HepG2 (cell line): ENCODE results near the gene TAF1C. TPM values are rescaled to one million over a fixed set of nuclear protein-coding genes. Genes with fewer than 3 reads are reported as not detected.
A peak's percentile ranks its signal among the peaks of the same experiment; 100 is the strongest.

ENCODE experiments used
- CCAR2 ChIP-seq: fragments of 200-400 bp; formaldehyde crosslinking; optimal IDR thresholded peaks from 2 replicates; pipeline ENCODE3; 2018; ENCODE audit warnings: low read depth, mild to moderate bottlenecking, low read length, moderate library complexity
- DNMT3B ChIP-seq: conservative IDR thresholded peaks from 2 replicates; pipeline ENCODE4 v1.6.1; 2016; ENCODE audit warnings: missing biosample characterization, control low read depth
- GPN1 ChIP-seq: sonication (generic); formaldehyde crosslinking; IDR thresholded peaks from 2 replicates; pipeline ENCODE4 v1.5.1; 2020; ENCODE audit warnings: missing genetic modification reagents, borderline replicate concordance
- KLF15 ChIP-seq: sonication (generic); formaldehyde crosslinking; IDR thresholded peaks from 2 replicates; pipeline ENCODE4 v1.8.1; 2023; ENCODE audit warnings: borderline replicate concordance, mild to moderate bottlenecking, inconsistent platforms, missing genetic modification reagents, mixed read lengths
- MIER3 ChIP-seq: IDR thresholded peaks from 2 replicates; pipeline ENCODE4 v1.6.1; 2016; ENCODE audit warnings: missing compliant biosample characterization, borderline replicate concordance
- MYNN ChIP-seq: sonication (generic); formaldehyde crosslinking; IDR thresholded peaks from 2 replicates; pipeline ENCODE4 v1.4.0; 2020; ENCODE audit warnings: mild to moderate bottlenecking, low read depth, missing genetic modification reagents
- NAIF1 ChIP-seq: sonication (generic); formaldehyde crosslinking; IDR thresholded peaks from 2 replicates; pipeline ENCODE4 v1.5.0; 2020; ENCODE audit warnings: mild to moderate bottlenecking, missing genetic modification reagents, borderline replicate concordance
- NCOA1 ChIP-seq: sonication (generic); formaldehyde crosslinking; IDR thresholded peaks from 2 replicates; pipeline ENCODE4 v1.9.0; 2021; ENCODE audit warnings: missing genetic modification reagents
- NFRKB ChIP-seq: fragments of 450-650 bp; IDR thresholded peaks from 2 replicates; pipeline ENCODE4 v1.6.1; 2017
- NRL ChIP-seq: sonication (generic); formaldehyde crosslinking; IDR thresholded peaks from 2 replicates; pipeline ENCODE4 v1.5.0; 2020; ENCODE audit warnings: missing genetic modification reagents, mild to moderate bottlenecking, moderate library complexity, borderline replicate concordance
- PHF8 ChIP-seq: sonication (generic); formaldehyde crosslinking; IDR thresholded peaks from 2 replicates; pipeline ENCODE4 v1.5.0; 2020; ENCODE audit warnings: missing genetic modification reagents
- SP1 ChIP-seq, 2 experiments: fragments of 450-650 bp in 1 of 2; sonication (generic) in 1 of 2; formaldehyde crosslinking in 1 of 2; IDR thresholded peaks; 2 replicates each; pipeline versions ENCODE4 v1.4.0 to v1.6.1; 2016 to 2020; ENCODE audit warnings: missing genetic modification reagents in 1 of 2
- SRSF9 ChIP-seq: fragments of 200-400 bp; formaldehyde crosslinking; IDR thresholded peaks from 2 replicates; pipeline ENCODE4 v1.6.1; 2018; ENCODE audit warnings: borderline replicate concordance, mild to moderate bottlenecking, low read depth, low read length; ENCODE audit not compliant: insufficient read depth, poor library complexity, severe bottlenecking
- TERF1 ChIP-seq: sonication (generic); formaldehyde crosslinking; IDR thresholded peaks from 2 replicates; pipeline ENCODE4 v1.8.0; 2022; ENCODE audit warnings: mild to moderate bottlenecking, missing genetic modification reagents, moderate library complexity
- ZNF207 ChIP-seq: fragments of 450-650 bp; IDR thresholded peaks from 2 replicates; pipeline ENCODE4 v1.6.1; 2016; ENCODE audit warnings: antibody characterized with exemption, borderline replicate concordance
- polyA plus RNA-seq, 8 experiments: library from polyadenylated mRNA; depleted of rRNA in 3 of 8; stranded (reverse) in 7 of 8; unstranded in 1 of 8; fragments of >200 nt; fragmentation: Illumina TruSeq in 4 of 8; extraction: Trizol in 4 of 8; gene quantifications; 2 replicates each; pipeline versions ENCODE4 v1.2.1 to v1.2.3, GENCODE V29; 2011 to 2016; ENCODE audit warnings: low read depth in 4 of 8, missing spikeins in 1 of 8, mixed read lengths in 1 of 8; ENCODE audit not compliant: insufficient read depth in 1 of 8
- total RNA-seq, 5 experiments: library from RNA; depleted of rRNA; stranded (reverse); fragments of >200 nt; fragmentation: Illumina TruSeq; extraction: Trizol; gene quantifications; 2 replicates each; pipeline ENCODE4 v1.2.3, GENCODE V29; 2016; ENCODE audit warnings: low read depth in 1 of 5
- TF ChIP-seq, protein P1 (sequence below): sonication (generic); formaldehyde crosslinking; IDR thresholded peaks from 2 replicates; pipeline ENCODE4 v1.4.0; 2020; ENCODE audit warnings: missing genetic modification reagents, borderline replicate concordance
- TF ChIP-seq, protein P2 (sequence below): sonication (generic); formaldehyde crosslinking; IDR thresholded peaks from 2 replicates; pipeline ENCODE4 v1.4.0; 2020; ENCODE audit warnings: missing genetic modification reagents, borderline replicate concordance
- TF ChIP-seq, protein P3 (sequence below): sonication (generic); formaldehyde crosslinking; IDR thresholded peaks from 2 replicates; pipeline ENCODE4 v1.4.0; 2020; ENCODE audit warnings: missing genetic modification reagents
- TF ChIP-seq, protein P4 (sequence below): sonication (generic); formaldehyde crosslinking; IDR thresholded peaks from 2 replicates; pipeline ENCODE4 v1.4.0; 2020; ENCODE audit warnings: missing genetic modification reagents, mild to moderate bottlenecking, borderline replicate concordance

Gene TAF1C
- total and polyA plus RNA-seq, 2 of the 13 experiments (the other 11 are each of a cell fraction or from before 2014, with no cell fraction given): 15.6 to 20.8 TPM

DNA sequence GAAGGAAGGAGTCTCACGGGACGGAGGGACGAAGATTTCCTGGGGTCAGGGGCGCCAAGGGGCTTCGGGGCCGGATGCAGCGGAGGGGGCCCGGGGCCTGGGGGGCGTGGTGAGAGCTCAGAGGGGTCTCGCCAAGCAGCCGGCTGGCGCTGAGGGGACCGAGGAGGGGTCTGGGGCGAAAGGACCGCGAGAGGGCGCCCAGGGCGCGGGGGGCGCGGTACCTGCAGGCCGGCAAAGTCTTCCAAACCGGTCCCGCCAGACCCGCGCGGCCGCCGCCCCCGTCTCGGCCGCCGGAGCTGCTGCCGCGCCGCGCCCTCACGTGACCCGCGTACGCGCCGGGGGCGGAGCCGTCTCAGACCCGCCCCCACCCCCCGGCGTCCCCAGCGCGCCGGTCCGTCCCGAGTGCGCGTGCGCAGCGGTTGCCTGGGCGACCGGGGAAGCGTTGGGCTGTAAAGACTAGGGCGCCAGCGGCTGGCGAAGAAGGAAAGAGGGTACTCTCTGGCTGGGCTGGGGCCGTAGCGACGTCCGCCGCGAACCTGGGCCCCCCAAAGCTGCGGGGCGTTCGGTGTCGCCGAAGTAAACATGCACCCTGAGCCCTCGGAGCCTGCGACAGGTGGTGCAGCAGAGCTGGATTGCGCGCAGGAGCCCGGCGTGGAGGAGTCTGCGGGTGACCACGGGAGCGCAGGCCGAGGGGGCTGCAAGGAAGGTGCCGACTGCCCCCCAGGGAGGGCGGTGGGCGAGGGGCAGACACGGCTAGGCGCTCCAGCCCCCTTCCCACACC lies 41.8 kb downstream of the TAF1C start, which contains the start of the genes DNAAF1 and HSDL1 (continued):
- TF ChIP-seq KLF15 (0 out of 2 replicates have a peak, but pooled peaks have one; percentile 16), NAIF1 (CRISPR knock-in tag) (no peak), NFRKB (no peak), PHF8 (CRISPR knock-in tag) (peak; percentile 82), DNMT3B (no peak), GPN1 (0 out of 2 replicates have a peak, but pooled peaks have one; percentile 22), SRSF9 (no peak), CCAR2 (no peak), NCOA1 (CRISPR knock-in tag) (no peak), TERF1 (CRISPR knock-in tag) (no peak), NRL (CRISPR knock-in tag) (peak; percentile 44; the same call in 1 of the 2 replicates), SP1 (IDR thresholded peaks at IDR 0.05) (no peak), SP1 (CRISPR knock-in tag; IDR thresholded peaks at IDR 0.05) (peak; percentile 59), MYNN (CRISPR knock-in tag) (0 out of 2 replicates have a peak, but pooled peaks have one; percentile 54), ZNF207 (no peak), MIER3 (CRISPR knock-in tag) (no peak)
- TF ChIP-seq, protein P1, sequence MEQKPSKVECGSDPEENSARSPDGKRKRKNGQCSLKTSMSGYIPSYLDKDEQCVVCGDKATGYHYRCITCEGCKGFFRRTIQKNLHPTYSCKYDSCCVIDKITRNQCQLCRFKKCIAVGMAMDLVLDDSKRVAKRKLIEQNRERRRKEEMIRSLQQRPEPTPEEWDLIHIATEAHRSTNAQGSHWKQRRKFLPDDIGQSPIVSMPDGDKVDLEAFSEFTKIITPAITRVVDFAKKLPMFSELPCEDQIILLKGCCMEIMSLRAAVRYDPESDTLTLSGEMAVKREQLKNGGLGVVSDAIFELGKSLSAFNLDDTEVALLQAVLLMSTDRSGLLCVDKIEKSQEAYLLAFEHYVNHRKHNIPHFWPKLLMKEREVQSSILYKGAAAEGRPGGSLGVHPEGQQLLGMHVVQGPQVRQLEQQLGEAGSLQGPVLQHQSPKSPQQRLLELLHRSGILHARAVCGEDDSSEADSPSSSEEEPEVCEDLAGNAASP (CRISPR knock-in tag): no peak
- TF ChIP-seq, protein P2, sequence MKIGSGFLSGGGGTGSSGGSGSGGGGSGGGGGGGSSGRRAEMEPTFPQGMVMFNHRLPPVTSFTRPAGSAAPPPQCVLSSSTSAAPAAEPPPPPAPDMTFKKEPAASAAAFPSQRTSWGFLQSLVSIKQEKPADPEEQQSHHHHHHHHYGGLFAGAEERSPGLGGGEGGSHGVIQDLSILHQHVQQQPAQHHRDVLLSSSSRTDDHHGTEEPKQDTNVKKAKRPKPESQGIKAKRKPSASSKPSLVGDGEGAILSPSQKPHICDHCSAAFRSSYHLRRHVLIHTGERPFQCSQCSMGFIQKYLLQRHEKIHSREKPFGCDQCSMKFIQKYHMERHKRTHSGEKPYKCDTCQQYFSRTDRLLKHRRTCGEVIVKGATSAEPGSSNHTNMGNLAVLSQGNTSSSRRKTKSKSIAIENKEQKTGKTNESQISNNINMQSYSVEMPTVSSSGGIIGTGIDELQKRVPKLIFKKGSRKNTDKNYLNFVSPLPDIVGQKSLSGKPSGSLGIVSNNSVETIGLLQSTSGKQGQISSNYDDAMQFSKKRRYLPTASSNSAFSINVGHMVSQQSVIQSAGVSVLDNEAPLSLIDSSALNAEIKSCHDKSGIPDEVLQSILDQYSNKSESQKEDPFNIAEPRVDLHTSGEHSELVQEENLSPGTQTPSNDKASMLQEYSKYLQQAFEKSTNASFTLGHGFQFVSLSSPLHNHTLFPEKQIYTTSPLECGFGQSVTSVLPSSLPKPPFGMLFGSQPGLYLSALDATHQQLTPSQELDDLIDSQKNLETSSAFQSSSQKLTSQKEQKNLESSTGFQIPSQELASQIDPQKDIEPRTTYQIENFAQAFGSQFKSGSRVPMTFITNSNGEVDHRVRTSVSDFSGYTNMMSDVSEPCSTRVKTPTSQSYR (CRISPR knock-in tag): no peak
- TF ChIP-seq, protein P3, sequence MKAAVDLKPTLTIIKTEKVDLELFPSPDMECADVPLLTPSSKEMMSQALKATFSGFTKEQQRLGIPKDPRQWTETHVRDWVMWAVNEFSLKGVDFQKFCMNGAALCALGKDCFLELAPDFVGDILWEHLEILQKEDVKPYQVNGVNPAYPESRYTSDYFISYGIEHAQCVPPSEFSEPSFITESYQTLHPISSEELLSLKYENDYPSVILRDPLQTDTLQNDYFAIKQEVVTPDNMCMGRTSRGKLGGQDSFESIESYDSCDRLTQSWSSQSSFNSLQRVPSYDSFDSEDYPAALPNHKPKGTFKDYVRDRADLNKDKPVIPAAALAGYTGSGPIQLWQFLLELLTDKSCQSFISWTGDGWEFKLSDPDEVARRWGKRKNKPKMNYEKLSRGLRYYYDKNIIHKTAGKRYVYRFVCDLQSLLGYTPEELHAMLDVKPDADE: peak; percentile 59; the same call in 1 of the 2 replicates
- TF ChIP-seq, protein P4, sequence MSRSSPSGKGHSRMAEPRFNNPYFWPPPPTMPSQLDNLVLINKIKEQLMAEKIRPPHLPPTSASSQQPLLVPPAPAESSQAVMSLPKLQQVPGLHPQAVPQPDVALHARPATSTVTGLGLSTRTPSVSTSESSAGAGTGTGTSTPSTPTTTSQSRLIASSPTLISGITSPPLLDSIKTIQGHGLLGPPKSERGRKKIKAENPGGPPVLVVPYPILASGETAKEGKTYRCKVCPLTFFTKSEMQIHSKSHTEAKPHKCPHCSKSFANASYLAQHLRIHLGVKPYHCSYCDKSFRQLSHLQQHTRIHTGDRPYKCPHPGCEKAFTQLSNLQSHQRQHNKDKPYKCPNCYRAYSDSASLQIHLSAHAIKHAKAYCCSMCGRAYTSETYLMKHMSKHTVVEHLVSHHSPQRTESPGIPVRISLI (CRISPR knock-in tag): no peak
